Mammary epithelial cell (primary cell): ENCODE results near the gene USP53.

ENCODE experiments used
- EZH2 ChIP-seq: IDR thresholded peaks from 2 replicates; pipeline ENCODE4 v1.6.1; 2012; ENCODE audit warnings: low read length, inconsistent platforms, borderline replicate concordance
- TF ChIP-seq, protein P1 (sequence below), 2 donors: IDR thresholded peaks in 1 of 2; conservative IDR thresholded peaks in 1 of 2; 2 replicates each; pipeline ENCODE4 v1.5.1; 2011 to 2012; ENCODE audit warnings: inconsistent platforms in 2 of 2, low read length in 2 of 2, mild to moderate bottlenecking in 2 of 2, control low read depth in 1 of 2, low read depth in 1 of 2; ENCODE audit not compliant: insufficient read depth in 1 of 2; ENCODE audit errors: extremely low read depth in 1 of 2

DNA sequence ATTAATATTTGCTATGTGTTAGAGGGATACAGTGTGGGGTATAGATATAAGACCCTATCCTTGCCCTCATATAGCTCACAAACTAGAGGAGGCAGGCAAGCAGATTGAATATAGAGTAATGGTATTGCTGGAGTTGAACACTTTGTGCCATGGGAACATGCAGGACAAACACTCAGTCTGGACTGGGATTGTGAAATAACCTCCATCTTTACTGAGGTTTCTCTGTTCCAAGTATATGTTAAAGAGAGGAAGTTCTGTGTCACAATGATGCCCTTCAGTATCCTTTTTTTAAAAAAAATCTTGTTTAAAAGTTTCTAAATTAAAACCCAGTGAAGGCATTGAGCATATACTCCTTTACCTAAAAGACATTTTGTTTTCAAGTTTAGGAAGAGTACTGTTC, 100.7 kb downstream of the USP53 start:
- TF ChIP-seq, protein P1, sequence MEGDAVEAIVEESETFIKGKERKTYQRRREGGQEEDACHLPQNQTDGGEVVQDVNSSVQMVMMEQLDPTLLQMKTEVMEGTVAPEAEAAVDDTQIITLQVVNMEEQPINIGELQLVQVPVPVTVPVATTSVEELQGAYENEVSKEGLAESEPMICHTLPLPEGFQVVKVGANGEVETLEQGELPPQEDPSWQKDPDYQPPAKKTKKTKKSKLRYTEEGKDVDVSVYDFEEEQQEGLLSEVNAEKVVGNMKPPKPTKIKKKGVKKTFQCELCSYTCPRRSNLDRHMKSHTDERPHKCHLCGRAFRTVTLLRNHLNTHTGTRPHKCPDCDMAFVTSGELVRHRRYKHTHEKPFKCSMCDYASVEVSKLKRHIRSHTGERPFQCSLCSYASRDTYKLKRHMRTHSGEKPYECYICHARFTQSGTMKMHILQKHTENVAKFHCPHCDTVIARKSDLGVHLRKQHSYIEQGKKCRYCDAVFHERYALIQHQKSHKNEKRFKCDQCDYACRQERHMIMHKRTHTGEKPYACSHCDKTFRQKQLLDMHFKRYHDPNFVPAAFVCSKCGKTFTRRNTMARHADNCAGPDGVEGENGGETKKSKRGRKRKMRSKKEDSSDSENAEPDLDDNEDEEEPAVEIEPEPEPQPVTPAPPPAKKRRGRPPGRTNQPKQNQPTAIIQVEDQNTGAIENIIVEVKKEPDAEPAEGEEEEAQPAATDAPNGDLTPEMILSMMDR (conservative IDR thresholded peaks at IDR 0.05 in 1 of 2, IDR thresholded peaks at IDR 0.05 in 1 of 2; ENCODE audit: extremely low read depth in 1 of 2, insufficient read depth in 1 of 2, low read depth in 1 of 2, low read length in 2 of 2): no peak
- no peak for TF ChIP-seq EZH2
